GM12873 (cell line): ENCODE measurements around the gene ADAMTS12.

Source experiments
- CTCF ChIP-seq: IDR thresholded peaks from 2 replicates; pipeline ENCODE4 v1.5.1; 2012; ENCODE audit warnings: low read depth, mild to moderate bottlenecking, moderate library complexity, low read length, control low read depth; ENCODE audit not compliant: insufficient read depth; ENCODE audit errors: missing control alignments

The ADAMTS12 gene

GRCh38 chr5:33756491-33756890, 135.3 kb downstream of the ADAMTS12 start:
- TF ChIP-seq CTCF, result no peak

- no peak for TF ChIP-seq CTCF
Measured at GRCh38 chr5:33755231-33755630, 136.6 kb downstream of the ADAMTS12 start.

GRCh38 chr5:33753704-33754103, 138.1 kb downstream of the ADAMTS12 start:
- TF ChIP-seq CTCF, result no peak

- no peak for TF ChIP-seq CTCF
Measured at GRCh38 chr5:33748754-33749153, 143.0 kb downstream of the ADAMTS12 start.

- TF ChIP-seq CTCF, result no peak
Measured at GRCh38 chr5:33745101-33745770, 146.6 kb downstream of the ADAMTS12 start.

GRCh38 chr5:33743099-33743498, 148.7 kb downstream of the ADAMTS12 start:
- TF ChIP-seq CTCF, result no peak

GRCh38 chr5:33742181-33742580, 149.6 kb downstream of the ADAMTS12 start:
- no peak for TF ChIP-seq CTCF

- no peak for TF ChIP-seq CTCF
Measured at GRCh38 chr5:33738967-33739366, 152.8 kb downstream of the ADAMTS12 start.
